GM23338 (cell line): Measurements from ENCODE around the gene BMP8B. TPM values are rescaled to one million over a fixed set of nuclear protein-coding genes. Genes with fewer than 3 reads are reported as not detected.

Experiments used
- ATAC-seq: fragments of 200-7000 bp; cut with Tn5 transposase; 3 replicates; pipeline ENCODE4 v1.9.1; 2020
- DNase-seq: peaks from one replicate; pipeline ENCODE4 v3.0.0-alpha.2; 2015; ENCODE audit warnings: low spot score
- H2AFZ ChIP-seq: fragments of 200-600 bp; sonication (generic); 2 replicates; pipeline ENCODE4 v1.8.0; 2016; ENCODE audit warnings: antibody characterized with exemption, mild to moderate bottlenecking, moderate library complexity
- H3F3A ChIP-seq: fragments of 200-600 bp; sonication (generic); replicated peaks from 2 replicates; pipeline ENCODE4 v1.8.0; 2017; ENCODE audit warnings: antibody characterized with exemption, mixed run types, low read depth
- H3K27ac ChIP-seq: fragments of 200-600 bp; sonication (generic); 2 replicates; pipeline ENCODE4 v1.6.1; 2016; ENCODE audit warnings: low read depth
- H3K27me3 ChIP-seq: fragments of 200-600 bp; sonication (generic); 2 replicates; pipeline ENCODE4 v1.8.0; 2016; ENCODE audit warnings: mild to moderate bottlenecking, mixed run types, moderate library complexity; ENCODE audit not compliant: insufficient read depth
- H3K36me3 ChIP-seq: fragments of 200-600 bp; sonication (generic); 2 replicates; pipeline ENCODE4 v1.8.0; 2016; ENCODE audit warnings: mild to moderate bottlenecking; ENCODE audit not compliant: insufficient read depth
- H3K4me1 ChIP-seq: fragments of 200-600 bp; sonication (generic); 2 replicates; pipeline ENCODE4 v1.8.0; 2016; ENCODE audit warnings: mild to moderate bottlenecking, moderate library complexity; ENCODE audit not compliant: insufficient read depth
- H3K4me2 ChIP-seq: fragments of 200-600 bp; sonication (generic); 2 replicates; pipeline ENCODE4 v1.7.1; 2017; ENCODE audit warnings: mixed run types
- H3K4me3 ChIP-seq: fragments of 200-600 bp; sonication (generic); 2 replicates; pipeline ENCODE4 v1.6.1; 2016; ENCODE audit warnings: mixed run types
- H3K79me2 ChIP-seq: fragments of 200-600 bp; sonication (generic); replicated peaks from 2 replicates; pipeline ENCODE4 v1.8.0; 2017; ENCODE audit warnings: mild to moderate bottlenecking; ENCODE audit not compliant: insufficient read depth
- H3K9me2 ChIP-seq: fragments of 200-600 bp; sonication (generic); 2 replicates; pipeline ENCODE4 v1.8.0; 2017; ENCODE audit not compliant: insufficient read depth
- H4K20me1 ChIP-seq: fragments of 200-600 bp; sonication (generic); replicated peaks from 2 replicates; pipeline ENCODE4 v1.8.0; 2017; ENCODE audit warnings: mild to moderate bottlenecking; ENCODE audit not compliant: insufficient read depth
- H3K27ac Mint-ChIP-seq: 2 replicates; pipeline ENCODE4 v1.8.0; 2020; ENCODE audit warnings: inconsistent platforms, mild to moderate bottlenecking, moderate library complexity, mixed read lengths
- H3K27me3 Mint-ChIP-seq: 3 replicates; pipeline ENCODE4 v1.8.0; 2022; ENCODE audit warnings: low read depth, mild to moderate bottlenecking, moderate library complexity, mixed read lengths, inconsistent platforms; ENCODE audit not compliant: insufficient read depth, poor library complexity
- H3K36me3 Mint-ChIP-seq: 3 replicates; pipeline ENCODE4 v1.8.0; 2021; ENCODE audit warnings: low read depth, mild to moderate bottlenecking, inconsistent platforms, moderate library complexity, mixed read lengths
- H3K4me1 Mint-ChIP-seq: 3 replicates; pipeline ENCODE4 v1.8.0; 2020; ENCODE audit warnings: mild to moderate bottlenecking, inconsistent platforms, mixed read lengths
- H3K4me3 Mint-ChIP-seq: 3 replicates; pipeline ENCODE4 v1.8.0; 2021; ENCODE audit warnings: moderate library complexity, mild to moderate bottlenecking, inconsistent platforms, mixed read lengths
- H3K9me3 Mint-ChIP-seq: 3 replicates; pipeline ENCODE4 v1.8.0; 2020; ENCODE audit warnings: moderate library complexity, mild to moderate bottlenecking, inconsistent platforms, mixed read lengths
- CREB1 ChIP-seq: fragments of 250-450 bp; sonication (Bioruptor Pico); IDR thresholded peaks from 2 replicates; pipeline ENCODE4 v1.5.0; 2020; ENCODE audit warnings: low read depth, mild to moderate bottlenecking, moderate library complexity
- CTCF ChIP-seq, 2 experiments: fragments of 200-600 bp in 1 of 2; sonication (generic) in 1 of 2; conservative IDR thresholded peaks; 2 replicates each; pipeline versions ENCODE4 v1.5.1 to v1.6.1; 2016 to 2017; ENCODE audit warnings: antibody characterized with exemption in 2 of 2, low read depth in 2 of 2, mild to moderate bottlenecking in 2 of 2, moderate library complexity in 1 of 2
- ETS1 ChIP-seq: IDR thresholded peaks from 2 replicates; pipeline ENCODE4 v1.6.1; 2016; ENCODE audit warnings: antibody characterized with exemption
- EZH2 ChIP-seq: fragments of 200-600 bp; sonication (generic); IDR thresholded peaks from one replicate; pipeline ENCODE4 v1.8.0; 2017; ENCODE audit warnings: antibody characterized with exemption, mild to moderate bottlenecking, low read depth; ENCODE audit not compliant: unreplicated experiment
- EZH2phosphoT487 ChIP-seq: fragments of 200-600 bp; sonication (generic); IDR thresholded peaks from one replicate; pipeline ENCODE4 v1.8.1; 2018; ENCODE audit warnings: antibody characterized with exemption; ENCODE audit not compliant: unreplicated experiment
- JUNB ChIP-seq: IDR thresholded peaks from one replicate; pipeline ENCODE4 v1.6.1; 2016; ENCODE audit warnings: antibody characterized with exemption; ENCODE audit not compliant: unreplicated experiment
- NANOG ChIP-seq: IDR thresholded peaks from 2 replicates; pipeline ENCODE4 v1.6.1; 2016; ENCODE audit warnings: antibody characterized with exemption, borderline replicate concordance
- POLR2AphosphoS5 ChIP-seq: IDR thresholded peaks from 2 replicates; pipeline ENCODE4 v1.6.1; 2016; ENCODE audit warnings: antibody characterized with exemption, low read depth
- REST ChIP-seq: IDR thresholded peaks from one replicate; pipeline ENCODE4 v1.6.1; 2018; ENCODE audit warnings: antibody characterized with exemption; ENCODE audit not compliant: unreplicated experiment
- STAT1 ChIP-seq: IDR thresholded peaks from one replicate; pipeline ENCODE4 v1.6.1; 2016; ENCODE audit warnings: antibody characterized with exemption; ENCODE audit not compliant: unreplicated experiment
- ZNF114 ChIP-seq: fragments of 250-450 bp; sonication (Bioruptor Pico); IDR thresholded peaks from 2 replicates; pipeline ENCODE4 v1.5.0; 2020; ENCODE audit warnings: mild to moderate bottlenecking, moderate library complexity
- ZNF331 ChIP-seq: fragments of 250-450 bp; sonication (Bioruptor Pico); IDR thresholded peaks from 2 replicates; pipeline ENCODE4 v1.5.0; 2020; ENCODE audit warnings: low read depth, mild to moderate bottlenecking, moderate library complexity
- polyA plus RNA-seq: library from polyadenylated mRNA; unstranded; fragments of >200 nt; fragmentation: Nextera tagmentation; extraction: Ambion mirVana; gene quantifications from 2 replicates; pipeline ENCODE4 v1.2.1, GENCODE V29; 2016
- total RNA-seq: library from RNA; depleted of rRNA; stranded (reverse); fragments of >200 nt; shearing (Covaris generic); gene quantifications from 2 replicates; pipeline ENCODE4 v1.2.3, GENCODE V29; 2014

BMP8B gene
- total and polyA plus RNA-seq, 2 experiments from 2014 or later, result 0.16 to 0.90 TPM

DNA sequence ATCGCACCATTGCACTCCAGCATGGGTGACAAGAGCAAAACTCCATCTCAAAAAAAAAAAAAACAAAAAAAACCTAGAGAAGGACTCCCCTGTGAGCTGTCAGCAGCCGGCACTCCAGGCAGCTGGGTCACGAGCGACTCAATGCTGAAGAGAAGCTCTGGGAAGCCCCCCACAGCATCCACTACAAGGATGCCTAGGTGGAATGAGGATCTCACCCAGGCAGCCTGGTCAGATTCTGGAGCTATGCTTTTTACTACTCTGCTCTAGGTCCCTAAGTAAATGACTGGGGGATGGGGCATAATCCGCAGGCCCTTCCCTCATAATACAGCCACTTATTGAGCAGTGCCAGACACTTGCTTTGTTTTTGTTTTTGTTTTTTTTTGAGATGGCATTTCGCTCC, 6.6 kb downstream of the BMP8B start:
- Histone ChIP-seq H3K4me2 (no peak overlapping the region), H3K9me2 (no peaks in the 10 kb centered on the region), H3K4me3 (no peak overlapping the region), H3K27ac (no peak overlapping the region), H3F3A (no peaks in the 10 kb centered on the region), H3K79me2 (no peaks in the 10 kb centered on the region), H2AFZ (no peak overlapping the region), H3K4me1 (no peaks in the 10 kb centered on the region), H3K27me3 (peaks cover 35% of the 10 kb centered on the region), H4K20me1 (no peaks in the 10 kb centered on the region), H3K36me3 (no peaks in the 10 kb centered on the region)
- Mint-ChIP-seq H3K4me1 (peaks cover 4% of the 10 kb centered on the region; the same call in 2 of the 3 replicates), H3K27me3 (peaks cover 32% of the 10 kb centered on the region), H3K4me3 (no peak overlapping the region), H3K36me3 (no peaks in the 10 kb centered on the region), H3K27ac (no peak overlapping the region), H3K9me3 (no peaks in the 10 kb centered on the region)
- DNase-seq (no peak), ATAC-seq (no peak)
- TF ChIP-seq REST, result no peak
- no peak for TF ChIP-seq ZNF331 (CRISPR knock-in tag)
- no peak for TF ChIP-seq ZNF114 (CRISPR knock-in tag)
- TF ChIP-seq CTCF (conservative IDR thresholded peaks at IDR 0.05; ENCODE audit: low read depth in 2 of 2), result no peak
- TF ChIP-seq JUNB, result no peak
- TF ChIP-seq CREB1 (CRISPR knock-in tag), result no peak
- no peak for TF ChIP-seq EZH2
- no peak for TF ChIP-seq EZH2phosphoT487
- TF ChIP-seq NANOG, result no peak
- no peak for TF ChIP-seq POLR2AphosphoS5

DNA sequence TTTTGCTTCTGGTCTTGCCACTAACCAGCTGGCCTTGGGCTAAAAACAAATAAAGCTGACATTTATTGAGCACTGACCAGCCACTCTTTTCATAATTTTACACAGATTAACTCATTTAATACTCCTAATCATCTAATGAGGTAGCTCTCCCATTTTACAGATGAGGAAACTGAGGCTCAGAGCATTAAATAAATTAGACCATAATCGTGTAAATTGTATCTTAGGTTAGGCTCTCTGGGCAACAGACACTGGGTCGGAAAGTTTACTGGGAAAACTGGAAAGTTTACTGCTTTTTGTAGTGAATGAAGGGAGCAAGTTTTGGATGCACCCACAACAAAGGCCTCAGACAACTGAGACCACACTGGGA, 7.3 kb downstream of the BMP8B start:
- H3K4me1 ChIP-seq, result no peaks in the 10 kb centered on the region
- H2AFZ ChIP-seq, result no peak overlapping the region
- Mint-ChIP-seq H3K4me3 (no peak overlapping the region), H3K27me3 (peaks cover 24% of the 10 kb centered on the region), H3K9me3 (no peaks in the 10 kb centered on the region), H3K27ac (no peak overlapping the region), H3K4me1 (peaks cover 4% of the 10 kb centered on the region; the same call in 2 of the 3 replicates), H3K36me3 (no peaks in the 10 kb centered on the region)
- H3K9me2 ChIP-seq, result no peaks in the 10 kb centered on the region
- no peak overlapping the region for H3K4me3 ChIP-seq
- peaks cover 27% of the 10 kb centered on the region for H3K27me3 ChIP-seq
- H4K20me1 ChIP-seq, result no peaks in the 10 kb centered on the region
- H3K27ac ChIP-seq, result no peak overlapping the region
- no peak for DNase-seq
- no peaks in the 10 kb centered on the region for H3F3A ChIP-seq
- no peaks in the 10 kb centered on the region for H3K79me2 ChIP-seq
- no peak overlapping the region for H3K4me2 ChIP-seq
- no peak for ATAC-seq
- no peaks in the 10 kb centered on the region for H3K36me3 ChIP-seq
- TF ChIP-seq EZH2, result no peak
- TF ChIP-seq STAT1, result no peak
- no peak for TF ChIP-seq JUNB
- TF ChIP-seq ETS1, result no peak
- no peak for TF ChIP-seq ZNF331 (CRISPR knock-in tag)
- no peak for TF ChIP-seq CREB1 (CRISPR knock-in tag)
- no peak for TF ChIP-seq ZNF114 (CRISPR knock-in tag)
- TF ChIP-seq REST, result no peak
- no peak for TF ChIP-seq EZH2phosphoT487
- TF ChIP-seq CTCF (conservative IDR thresholded peaks at IDR 0.05; ENCODE audit: low read depth in 2 of 2), result no peak
